Transverse colon (tissue), 4 donors: ENCODE measurements around the gene THAP4.

Experiments
- POLR2AphosphoS5 ChIP-seq, 3 donors: sonication (generic); formaldehyde crosslinking; IDR thresholded peaks; one replicate each; pipeline ENCODE4 v1.6.1; 2016; ENCODE audit warnings: antibody characterized with exemption in 3 of 3
- TF ChIP-seq, protein P1 (sequence below), 5 experiments: fragments of 200-600 bp in 3 of 5; fragments of 450-650 bp in 2 of 5; sonication (generic) in 3 of 5; IDR thresholded peaks; 1 replicate in 2 of 5; 2 replicates in 3 of 5; pipeline ENCODE4 v1.5.1; 2016 to 2017; ENCODE audit warnings: antibody characterized with exemption in 5 of 5, inconsistent platforms in 3 of 5, mild to moderate bottlenecking in 2 of 5, moderate library complexity in 1 of 5

DNA sequence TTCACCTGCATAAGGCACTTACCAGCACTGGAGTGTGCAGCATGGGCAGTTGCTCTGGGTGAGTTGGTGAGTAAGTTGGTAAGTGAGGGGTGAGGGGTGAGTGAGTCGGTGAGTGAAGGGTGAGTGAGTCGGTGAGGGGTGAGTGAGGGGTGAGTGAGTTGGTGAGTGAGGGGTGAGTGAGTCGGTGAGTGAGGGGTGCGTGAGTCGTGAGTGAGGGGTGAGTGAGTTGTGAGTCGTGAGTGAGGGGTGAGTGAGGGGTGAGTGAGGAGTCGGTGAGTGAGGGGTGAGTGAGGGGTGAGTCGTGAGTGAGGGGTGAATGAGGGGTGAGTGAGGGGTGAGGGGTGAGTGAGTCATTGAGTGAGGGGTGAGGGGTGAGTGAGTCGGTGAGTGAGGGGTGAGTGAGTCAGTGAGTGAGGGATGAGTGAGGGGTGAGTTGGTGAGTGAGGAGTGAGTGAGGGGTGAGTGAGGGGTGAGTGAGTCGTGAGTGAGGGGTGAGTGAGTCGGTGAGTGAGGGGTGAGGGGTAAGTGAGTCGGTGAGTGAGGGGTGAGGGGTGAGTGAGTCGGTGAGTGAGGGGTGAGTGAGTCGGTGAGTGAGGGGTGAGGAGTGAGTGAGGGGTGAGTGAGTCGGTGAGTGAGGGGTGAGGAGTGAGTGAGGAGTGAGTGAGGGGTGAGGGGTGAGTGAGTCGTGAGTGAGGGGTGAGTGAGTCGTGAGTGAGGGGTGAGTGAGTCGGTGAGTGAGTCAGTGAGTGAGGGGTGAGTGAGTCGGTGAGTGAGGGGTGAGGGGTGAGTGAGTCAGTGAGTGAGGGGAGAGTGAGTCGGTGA, 17.1 kb downstream of the THAP4 start:
- TF ChIP-seq, protein P1, sequence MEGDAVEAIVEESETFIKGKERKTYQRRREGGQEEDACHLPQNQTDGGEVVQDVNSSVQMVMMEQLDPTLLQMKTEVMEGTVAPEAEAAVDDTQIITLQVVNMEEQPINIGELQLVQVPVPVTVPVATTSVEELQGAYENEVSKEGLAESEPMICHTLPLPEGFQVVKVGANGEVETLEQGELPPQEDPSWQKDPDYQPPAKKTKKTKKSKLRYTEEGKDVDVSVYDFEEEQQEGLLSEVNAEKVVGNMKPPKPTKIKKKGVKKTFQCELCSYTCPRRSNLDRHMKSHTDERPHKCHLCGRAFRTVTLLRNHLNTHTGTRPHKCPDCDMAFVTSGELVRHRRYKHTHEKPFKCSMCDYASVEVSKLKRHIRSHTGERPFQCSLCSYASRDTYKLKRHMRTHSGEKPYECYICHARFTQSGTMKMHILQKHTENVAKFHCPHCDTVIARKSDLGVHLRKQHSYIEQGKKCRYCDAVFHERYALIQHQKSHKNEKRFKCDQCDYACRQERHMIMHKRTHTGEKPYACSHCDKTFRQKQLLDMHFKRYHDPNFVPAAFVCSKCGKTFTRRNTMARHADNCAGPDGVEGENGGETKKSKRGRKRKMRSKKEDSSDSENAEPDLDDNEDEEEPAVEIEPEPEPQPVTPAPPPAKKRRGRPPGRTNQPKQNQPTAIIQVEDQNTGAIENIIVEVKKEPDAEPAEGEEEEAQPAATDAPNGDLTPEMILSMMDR (IDR thresholded peaks at IDR 0.05), result no peak
- TF ChIP-seq POLR2AphosphoS5 (IDR thresholded peaks at IDR 0.05), result no peak
